Hematopoietic multipotent progenitor cell treated with erythropoietin and hydrocortisone succinate and interleukin-3 and kit ligand, for 17 days (in vitro differentiated cells): ENCODE data around the gene PTGIS.

Experiments
- DNase-seq: peaks from one replicate; pipeline ENCODE4 v3.0.0-alpha.2; 2015; ENCODE audit warnings: low spot score

PTGIS gene

DNA sequence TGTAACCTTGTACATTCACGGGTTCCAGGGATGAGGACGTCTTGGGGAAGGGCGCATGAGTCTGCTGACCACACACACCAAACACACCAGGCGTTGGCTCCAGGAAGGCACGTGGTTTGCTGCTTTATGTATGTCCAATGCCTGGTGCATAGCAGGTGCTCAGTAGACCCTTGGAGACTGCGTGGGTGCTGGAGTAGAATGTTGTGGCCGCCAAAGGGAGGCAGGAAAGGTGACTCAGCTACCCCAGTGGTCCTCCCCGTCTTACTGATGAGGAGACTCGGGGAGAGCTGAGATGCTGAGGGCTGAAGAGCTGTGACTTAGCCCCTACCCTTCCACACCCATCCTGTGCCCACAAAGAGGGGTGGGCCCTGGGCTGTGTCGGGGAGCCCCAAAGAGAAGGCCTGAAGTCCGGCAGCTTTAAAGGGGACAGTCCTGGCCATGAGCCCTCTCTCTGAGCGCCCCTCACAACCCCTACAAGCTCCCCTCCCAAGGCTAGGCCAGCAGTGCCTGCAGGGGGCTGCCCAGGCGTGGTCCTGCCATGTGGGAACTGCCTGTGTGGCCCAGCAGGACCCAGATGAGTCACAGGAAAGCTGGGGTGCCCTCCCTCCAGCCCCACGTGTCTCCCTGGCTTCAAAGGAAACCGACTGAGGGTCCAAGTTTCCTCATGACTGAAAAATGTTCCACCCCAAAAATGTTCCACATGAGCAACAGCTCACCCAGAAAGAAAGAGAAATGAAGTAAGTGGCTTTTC is 28.0 kb upstream of the PTGIS start:
- no peak for DNase-seq

DNA sequence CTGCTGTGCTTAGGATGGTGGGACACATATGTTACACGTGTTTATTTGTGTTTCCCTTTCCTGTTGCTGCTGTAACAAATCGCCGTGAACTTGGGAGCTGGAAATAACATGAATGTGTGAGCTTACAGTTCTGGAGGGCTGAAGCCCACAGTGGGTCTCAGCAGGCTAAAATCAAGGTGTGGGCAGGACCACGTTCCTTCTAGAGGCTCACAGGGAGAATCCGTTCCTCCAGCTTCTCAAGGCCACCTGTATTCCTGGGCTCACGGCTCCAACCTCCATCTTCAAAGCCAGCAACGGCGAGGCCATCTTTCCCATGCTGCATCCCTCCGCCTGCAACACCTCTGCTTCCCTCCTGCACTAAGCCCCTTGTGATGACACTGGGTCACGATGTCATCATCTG is 27.4 kb upstream of the PTGIS start:
- DNase-seq: no peak

DNA sequence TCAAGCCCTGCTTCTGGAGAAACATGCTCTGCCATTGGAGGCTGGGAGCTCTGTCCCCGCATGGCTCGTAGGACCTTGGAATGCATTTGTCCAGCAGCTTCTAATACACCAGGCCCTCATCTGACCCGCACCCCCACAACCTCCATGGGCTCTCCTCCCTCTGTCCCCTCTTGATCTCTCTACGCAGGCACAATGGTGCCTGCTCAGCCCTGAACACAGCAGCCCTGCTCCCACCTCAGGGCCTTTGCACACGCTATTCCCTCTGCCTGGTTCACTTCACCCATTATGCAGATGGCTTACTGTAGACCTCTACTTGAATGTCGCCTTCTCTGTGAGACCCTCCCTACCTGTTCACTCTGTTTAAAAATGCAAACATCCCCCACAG is 27.0 kb upstream of the PTGIS start:
- DNase-seq: no peak

DNA sequence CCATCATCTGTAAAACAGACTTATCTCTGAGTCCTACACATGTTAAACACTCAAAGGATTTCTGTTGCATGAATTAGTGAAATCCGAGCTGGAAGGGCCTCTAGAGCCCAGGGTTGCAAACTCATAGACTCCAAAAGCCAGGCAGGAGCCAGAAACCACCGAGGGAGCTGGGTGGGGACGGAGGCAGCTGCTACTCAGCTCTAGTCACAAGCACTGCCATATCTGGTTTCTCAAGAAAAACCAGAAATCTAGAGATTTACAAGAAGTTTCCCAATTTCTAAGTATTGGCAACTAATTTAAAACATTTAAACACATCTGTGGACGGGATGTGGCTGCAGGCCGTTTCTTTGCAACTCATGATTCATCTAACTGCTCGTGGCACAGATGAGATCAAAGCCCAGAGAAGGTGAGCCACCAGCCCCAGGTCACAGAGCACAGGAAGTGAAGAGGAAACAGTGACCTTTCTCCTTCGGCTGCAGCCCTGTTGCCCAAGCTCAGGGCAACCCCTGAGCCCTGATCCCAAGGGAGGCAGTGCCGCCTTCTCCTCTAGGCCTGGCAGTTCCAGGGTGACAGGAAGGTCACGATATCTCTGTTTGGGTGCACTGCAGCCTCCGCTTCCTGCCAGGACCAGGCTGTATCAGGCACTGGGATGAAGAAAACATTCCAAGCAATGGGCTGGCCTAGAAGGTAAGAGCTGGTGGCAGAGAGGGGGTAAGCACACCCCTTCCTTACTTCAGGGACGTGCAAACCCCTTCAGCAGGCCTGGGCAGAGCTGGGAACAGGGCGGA is 26.4 kb upstream of the PTGIS start:
- no peak for DNase-seq

DNA sequence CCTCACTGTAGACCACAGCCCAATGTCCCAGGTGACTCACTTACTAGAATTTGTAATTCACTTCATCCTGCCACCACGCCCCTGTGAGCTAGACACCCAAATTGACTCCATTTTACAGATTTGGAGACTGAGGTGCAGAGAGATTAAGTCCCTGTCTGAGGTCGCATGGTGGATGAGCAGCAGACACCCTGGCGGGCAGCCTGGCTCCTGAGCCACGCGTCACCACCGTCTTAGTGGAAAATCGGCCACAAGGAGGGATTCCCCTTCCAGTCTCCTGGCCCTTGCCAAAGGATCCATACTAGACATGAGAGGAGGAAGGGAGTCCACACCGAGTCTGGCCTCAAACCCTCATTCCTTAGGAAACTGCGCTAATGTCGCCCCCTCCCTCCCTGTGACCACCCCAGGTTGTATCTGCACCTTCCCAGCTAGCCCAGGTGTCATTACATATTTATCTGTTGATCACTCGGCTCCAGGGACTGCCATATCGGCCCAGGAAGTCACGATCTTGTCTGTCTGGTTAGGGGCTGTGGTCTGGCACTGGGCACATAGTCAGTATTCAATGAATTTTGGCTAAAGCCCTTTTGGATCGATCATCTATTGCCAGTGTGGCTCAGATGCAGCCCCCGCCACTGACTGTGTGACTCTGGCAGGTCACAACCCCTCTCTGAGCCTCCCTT is 25.7 kb upstream of the PTGIS start:
- no peak for DNase-seq

DNA sequence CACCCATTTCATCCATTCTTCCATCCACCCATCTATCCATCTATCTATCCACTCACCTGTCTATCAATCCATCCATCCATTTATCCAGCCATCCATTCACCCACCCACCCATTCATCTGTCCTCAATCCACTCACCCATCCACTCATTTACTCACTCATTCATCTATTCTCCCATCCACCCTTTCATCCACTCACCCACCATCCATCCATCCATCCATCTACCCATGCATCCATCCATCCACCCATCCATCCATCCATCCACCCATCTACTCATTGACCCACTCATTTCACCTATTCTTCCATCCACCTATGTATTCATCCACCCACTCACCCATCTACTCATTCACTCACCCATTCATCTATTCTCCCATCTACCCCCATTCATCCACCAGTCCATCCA is 24.2 kb upstream of the PTGIS start:
- no peak for DNase-seq

DNA sequence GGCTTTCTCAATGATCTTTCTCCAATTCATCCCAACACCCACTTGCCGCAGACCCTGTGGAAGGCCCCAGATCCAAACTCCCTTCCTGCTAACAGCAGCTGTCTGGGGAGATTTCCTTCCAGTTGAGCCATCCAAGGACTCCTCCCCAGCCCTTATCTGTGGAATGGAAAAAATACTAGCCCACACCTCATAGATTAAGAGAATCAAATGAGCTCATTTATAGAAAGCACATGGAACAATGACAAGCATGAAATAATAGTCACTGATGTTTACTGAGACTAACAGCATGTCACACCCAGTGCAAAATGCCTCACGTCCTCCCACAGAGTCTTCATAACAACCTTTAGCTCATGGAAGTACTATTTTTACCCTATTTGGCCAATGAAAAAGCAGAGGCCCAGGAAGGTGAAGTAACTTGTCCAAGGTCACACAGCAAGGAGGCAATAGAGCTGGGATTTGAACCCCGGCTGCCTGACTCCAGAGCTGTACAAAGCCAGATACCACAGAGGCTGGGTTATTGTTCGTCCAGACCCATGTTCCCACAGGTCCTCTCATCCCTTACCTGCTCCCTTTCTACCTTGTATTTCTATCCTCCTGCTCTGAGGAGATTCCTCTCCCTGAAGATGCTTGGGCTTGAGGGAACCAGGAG is 23.4 kb upstream of the PTGIS start:
- DNase-seq: no peak

DNA sequence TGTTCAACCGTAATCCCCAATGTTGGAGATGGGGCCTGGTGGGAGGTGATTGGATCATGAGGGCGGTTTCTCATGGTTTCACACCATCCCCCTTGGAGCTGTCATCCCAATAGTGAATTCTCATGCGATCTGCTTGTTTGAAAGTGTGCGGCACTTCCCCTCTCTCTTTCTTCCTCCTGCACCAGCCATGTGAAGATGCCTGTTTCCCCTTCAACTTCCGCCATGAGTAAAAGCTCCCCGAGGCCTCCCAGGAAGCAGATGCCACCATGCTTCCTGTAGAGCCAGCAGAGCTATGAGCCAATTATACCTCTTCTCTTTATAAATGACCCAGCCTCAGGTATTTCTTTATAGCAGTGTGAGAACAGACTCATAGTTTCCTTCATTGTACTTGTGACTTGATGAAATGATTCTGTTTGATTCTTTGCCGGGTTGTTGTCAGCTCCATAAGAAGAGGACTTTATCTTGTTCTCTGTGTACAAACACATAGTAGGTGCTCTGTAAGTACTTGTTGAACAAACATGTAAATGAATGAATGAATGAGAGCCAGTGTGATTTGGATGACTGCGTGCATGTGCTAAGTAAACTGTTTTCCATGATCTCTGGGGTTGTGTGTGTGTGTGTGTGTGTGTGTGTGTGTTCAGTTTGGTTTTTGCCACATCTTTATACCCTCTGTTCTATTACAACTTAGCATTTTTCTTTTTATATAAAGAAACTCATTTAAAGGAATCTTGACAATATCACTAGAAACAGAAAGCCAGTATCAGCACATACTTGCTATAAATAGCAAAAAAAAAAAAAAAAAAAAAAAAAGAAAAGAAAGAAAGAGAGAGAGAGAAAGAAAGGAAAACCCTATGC is 22.5 kb upstream of the PTGIS start:
- no peak for DNase-seq

DNA sequence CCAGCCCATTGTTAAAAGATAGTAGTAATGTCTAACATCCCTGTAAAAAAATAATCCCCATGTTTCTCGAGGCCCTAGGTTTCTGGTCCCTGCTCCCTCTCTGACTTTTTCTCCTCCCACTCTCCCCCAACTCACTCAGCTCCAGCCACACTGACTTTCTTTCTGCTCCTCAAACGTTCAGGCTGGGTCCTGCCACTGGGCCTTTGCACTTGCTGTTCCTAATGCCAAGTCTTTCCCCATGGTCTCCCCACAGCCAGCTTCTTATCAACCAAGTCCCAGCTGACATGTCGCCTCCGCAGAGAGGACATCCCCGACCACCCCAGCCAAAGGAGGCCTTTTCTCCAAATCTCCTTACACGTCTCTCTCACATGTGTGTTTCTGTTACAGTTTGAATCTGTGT is 21.8 kb upstream of the PTGIS start:
- DNase-seq: no peak

DNA sequence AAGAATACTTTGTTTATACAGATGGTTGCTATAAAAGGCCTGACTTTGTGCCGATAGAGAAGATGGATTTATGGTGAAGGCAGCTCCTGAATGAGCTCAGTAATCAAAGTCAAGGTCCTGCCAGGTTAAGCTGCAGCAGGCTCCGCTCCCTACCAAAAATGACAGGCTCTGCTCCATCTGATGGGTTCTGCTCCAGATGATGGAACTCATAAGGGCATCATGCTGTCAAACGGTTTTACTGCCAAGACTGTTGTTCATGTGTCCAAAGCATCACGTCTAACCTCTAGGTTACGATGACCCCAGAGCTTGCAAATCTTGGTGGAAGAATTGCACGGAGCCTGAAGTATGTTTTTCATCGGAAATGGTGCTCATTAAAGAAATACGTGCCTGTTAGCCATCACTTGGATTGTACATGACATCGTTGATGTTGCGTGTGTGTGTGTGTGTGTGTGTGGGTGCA is 19.2 kb upstream of the PTGIS start:
- no peak for DNase-seq

DNA sequence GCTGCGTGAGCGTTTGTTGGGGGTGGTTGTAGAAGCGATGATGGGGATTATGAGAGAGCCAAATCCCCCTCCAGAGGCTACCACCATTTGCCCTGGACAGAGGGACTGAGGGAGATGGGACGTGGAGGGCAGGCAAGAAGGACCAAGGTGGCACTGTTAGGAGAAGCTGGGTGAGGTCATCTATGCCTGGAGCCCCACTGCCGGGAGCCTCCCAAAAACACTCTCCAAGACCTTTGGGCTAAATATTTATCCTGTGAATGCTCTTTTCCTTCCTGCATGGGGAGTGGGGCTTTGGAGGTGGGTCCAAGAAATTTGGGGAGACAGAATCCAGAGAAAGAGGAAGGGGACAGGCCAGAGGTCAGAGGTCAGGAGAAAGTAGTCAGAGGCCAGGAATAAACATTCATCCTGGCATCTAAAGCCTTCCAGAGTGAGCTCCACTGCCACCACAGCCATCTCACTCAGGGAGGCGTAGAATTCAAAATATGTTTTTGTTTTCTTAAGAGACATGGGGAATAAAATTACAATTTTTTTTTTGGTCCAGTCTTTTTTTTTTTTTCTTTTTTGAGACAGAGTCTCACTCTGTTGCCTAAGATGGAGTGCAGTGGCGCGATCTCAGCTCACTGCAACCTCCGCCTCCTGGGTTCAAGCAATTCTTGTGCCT is 17.8 kb upstream of the PTGIS start:
- no peak for DNase-seq

DNA sequence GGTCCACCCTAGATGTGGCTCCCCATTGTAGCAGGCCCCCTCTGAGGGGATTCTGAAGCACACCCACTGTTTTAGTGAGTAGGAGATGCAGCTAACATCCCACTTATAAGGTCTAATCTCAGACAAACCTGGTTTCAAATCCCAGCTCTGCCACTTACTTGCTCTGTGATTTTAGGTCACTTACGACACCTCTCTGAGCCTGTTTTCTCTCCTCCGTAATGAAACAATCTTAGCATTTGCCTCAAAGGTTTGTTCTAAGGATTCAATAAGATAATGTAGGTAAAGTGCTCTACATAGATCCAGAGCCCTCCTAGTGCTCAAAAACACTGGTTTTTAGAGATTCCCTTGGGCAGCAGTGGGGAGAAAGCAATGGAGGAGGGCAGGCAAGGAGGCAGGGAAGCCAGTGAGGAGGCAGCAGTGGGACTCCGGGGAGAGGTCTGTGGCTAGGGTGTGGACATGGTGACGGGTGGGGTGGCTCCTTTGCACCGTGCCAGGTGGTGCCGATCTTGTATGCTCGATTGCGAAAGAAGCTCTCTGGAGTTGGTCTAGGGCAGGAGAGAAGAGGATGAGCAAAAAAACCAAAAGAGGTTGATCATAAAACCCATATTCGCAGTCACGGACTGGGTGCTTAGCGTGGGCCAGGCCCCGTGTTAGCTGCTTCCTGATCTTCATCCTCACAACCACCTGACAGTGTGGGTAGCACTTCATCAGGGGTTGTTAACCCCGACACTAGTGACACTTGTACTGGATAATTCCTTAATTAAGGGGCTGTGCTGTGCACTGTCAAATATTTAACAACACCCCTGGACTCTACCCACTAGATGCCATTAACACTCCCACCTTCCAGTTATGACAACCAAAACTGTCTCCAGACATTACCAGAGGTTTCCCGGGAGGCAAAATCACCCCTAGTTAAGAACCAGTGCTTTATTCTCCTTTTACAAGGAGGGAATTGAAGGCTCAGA is 16.8 kb upstream of the PTGIS start:
- no peak for DNase-seq

DNA sequence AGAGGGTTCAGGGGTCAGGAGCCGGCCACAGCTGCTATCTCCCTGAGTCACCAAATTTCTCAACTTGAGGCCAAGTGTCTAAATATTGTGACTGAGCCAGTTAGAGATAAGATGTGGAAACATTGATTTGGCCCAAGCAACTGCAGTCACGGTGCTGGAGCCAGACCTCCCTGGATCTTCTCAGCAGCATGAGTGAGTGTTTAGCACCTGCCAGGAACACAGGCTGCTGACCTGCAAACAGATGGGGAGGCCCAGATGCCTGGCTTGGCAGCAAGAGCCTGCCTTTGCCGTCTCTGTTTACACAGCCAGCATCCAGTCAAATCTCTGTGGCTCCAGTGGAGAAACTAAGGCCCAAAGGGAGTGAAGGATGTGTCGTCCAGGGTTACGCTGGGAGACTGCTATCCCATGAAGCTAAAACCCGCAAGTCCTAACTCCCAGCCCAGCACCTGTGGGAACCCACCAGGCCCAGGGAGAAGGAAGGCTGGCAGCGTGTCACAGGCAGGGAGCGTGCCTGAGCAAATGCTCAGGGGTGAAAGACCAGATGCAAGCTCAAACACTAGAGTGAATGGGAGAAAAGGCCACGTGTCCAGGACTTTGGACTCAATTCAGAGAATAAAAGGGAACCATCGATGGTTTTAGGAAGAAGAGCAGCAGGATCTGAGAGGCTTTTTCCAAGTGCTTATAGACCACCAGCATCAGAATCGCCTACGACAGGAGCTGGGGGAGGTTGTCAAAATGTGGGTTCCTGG is 15.9 kb upstream of the PTGIS start:
- DNase-seq: no peak

DNA sequence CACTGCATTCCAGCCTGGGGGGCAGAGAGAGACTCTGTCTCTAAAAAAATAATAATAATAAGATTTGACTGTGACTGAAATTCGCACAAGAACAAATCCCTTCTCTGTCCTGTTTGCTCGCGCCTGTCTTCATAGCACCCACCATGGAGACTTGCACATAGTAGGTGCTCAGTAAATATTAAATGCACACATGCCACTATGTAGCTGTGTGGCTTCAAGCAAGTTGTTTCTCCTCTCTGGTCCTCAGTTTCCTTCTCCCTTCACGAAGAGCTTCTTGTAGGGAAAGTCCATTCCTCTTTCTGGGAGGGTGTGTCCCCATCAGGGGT is 15.4 kb upstream of the PTGIS start:
- no peak for DNase-seq

DNA sequence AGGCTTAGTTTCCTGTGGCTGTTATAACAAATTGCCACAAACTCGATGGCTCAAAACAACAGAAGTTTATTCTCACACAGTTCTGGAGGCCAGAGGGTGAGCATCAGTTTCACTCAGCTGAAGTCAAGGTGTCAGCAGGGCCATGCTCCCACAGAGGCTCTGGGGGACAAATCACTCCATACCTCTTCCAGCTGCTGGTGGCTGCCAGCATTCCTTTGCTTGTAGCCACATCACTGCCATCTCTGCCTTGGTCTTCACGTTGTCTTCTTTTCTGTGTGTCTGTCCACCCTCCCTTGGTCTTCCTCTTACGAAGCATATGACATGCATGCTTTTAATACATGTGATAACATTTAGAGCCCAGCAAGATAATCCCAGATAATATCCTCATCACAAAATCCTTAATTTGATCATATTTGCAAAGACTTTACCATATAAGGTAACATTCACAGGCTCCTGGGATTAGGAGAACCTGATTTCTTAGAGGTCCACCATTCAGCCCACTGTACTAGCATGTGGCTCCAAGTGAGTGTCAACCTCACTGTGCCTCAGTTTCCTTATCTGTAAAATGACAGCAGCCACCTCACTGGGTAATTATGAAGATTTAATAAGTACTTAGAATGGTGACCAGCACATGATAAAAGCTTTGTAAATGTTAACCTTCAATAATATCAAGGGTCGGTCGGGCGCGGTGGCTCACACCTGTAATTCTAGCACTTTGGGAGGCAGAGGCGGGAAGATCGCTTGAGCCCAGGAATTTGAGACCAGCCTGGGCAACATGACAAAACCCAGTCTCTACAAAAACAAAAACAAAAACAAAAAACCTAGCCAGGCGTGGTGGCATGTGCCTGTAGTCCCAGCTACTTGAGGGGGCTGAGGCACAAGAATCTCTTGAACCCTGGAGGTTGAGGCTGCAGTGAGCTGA is 14.7 kb upstream of the PTGIS start:
- no peak for DNase-seq

DNA sequence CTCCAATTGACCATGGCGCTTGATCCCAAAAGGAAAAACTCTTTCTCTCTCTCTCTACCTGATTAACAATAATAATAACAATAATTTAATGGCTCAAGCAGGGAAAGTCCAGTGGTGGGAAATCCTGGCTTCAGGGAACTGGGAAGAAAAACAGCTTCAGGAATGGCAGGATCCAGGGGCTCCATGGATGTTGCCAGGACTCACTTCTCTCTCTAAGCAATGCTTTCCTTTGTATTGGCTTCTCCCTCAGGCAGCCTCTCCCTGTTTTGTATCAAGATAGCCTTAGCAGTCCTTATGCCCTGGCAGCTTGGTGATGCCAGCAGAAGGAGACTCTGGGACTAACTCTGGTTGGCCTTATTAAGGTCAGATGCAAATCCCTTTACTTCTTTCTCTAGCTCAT is 13.5 kb upstream of the PTGIS start:
- no peak for DNase-seq

DNA sequence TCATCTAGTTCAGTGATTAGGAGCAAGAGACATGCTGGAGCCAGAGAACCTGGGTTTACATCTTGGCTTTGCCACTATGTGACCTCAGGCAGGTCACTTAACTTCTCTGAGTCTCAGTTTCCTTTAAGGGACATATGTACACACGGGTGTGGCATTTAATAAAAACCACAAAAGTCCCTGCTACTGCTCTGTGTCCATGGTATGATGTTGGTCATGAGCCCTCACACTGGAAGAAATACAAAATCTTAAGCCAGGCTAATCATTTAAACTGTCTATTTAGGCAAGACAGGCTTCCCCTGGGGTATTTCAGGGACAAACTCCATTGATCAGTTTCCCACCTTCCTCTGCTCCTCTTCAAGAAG is 12.9 kb upstream of the PTGIS start:
- DNase-seq: no peak
